HK-2 (cell line): Measurements from ENCODE around the gene ZSCAN10.
A peak's percentile ranks its signal among the peaks of the same experiment; 100 is the strongest.

Experiments
- DNase-seq: peaks from one replicate; pipeline ENCODE4 v3.0.0-alpha.2; 2018; ENCODE audit not compliant: unreplicated experiment

Gene ZSCAN10

GRCh38 chr16:3134338-3135125 lies 35.4 kb upstream of the ZSCAN10 start, which contains the start of gene ZNF213:
ZNF213 (plus strand) TSS chr16:3135029; CDS start chr16:3137281, 2,252 bp downstream.
- peak; percentile 89 for DNase-seq

DNA sequence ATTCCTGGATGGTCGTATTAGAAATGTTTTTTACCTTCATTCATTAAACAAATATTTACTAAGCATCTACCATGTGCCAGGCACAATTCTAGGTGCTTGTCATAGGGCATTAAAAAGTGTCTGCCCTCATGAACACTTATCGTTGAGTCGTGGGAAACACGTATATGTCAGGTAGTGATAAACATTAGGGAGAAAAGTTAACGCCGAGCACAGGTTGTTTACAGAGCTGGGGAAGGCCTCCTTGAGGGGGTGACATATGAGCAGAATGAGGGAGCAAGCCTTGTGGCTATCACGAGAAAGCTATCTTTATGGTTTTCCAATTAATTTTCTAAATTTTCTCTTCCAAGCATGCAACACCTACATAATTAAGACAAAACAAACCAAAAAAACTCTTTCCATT lies 34.8 kb upstream of the ZSCAN10 start:
- no peak for DNase-seq

GRCh38 chr16:3131755-3132377 lies 32.8 kb upstream of the ZSCAN10 start:
- peak; percentile 47 for DNase-seq

DNA sequence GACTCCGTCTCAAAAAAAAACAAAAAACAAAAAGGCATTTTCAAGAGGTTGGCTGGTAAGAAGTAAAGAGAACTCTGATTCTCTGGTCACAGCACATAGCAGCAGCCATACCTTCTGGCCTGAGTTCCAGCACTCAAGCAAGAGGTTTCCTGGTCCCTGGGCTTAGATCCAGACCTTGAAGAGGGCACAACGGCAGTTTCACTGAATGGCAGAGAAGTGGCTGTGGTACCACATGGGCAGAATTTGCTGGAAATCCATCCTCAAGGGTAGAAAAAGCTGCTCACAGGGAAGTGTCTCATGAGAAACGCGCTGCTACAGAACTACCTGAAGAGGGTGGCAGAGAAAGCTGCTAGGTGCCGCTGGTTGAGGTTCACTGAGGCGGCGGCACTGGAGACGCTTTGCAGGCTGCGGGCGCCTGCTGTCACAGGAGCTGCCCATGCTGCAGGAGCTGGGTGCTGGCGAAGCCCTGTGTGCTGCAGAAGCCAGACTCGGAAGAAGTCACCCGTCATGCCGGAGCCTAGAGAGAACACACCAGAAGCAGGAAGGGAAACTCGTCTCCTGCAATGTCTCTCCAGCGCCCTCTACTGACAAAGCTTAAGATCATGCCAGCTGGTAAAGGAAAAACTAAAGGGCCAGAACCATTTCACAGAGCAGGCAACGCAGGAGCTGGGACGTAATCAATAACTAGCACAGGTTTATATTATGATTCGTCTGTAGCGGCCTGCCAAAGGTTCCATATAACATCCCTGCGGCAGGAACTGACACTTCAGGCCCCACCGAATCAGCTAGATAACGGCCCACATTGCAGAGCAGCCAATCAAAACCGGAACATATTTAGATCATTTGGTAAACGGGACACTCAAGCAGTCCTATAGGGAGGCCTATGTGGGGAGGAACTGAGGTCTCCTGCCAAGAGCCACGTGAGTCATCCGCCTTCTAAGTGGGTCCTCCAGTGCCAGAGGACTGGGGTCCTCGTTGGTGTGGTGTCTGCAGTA lies 30.3 kb upstream of the ZSCAN10 start:
- DNase-seq, result peak; percentile 60

GRCh38 chr16:3127745-3128144 lies 28.7 kb upstream of the ZSCAN10 start:
- no peak for DNase-seq

- DNase-seq, result peak; percentile 89
Measured at GRCh38 chr16:3123986-3124886, 25.1 kb upstream of the ZSCAN10 start.

- DNase-seq, result no peak
Measured at GRCh38 chr16:3122926-3123570, 24.0 kb upstream of the ZSCAN10 start.

- no peak for DNase-seq
Measured at GRCh38 chr16:3121851-3122467, 22.9 kb upstream of the ZSCAN10 start.

- no peak for DNase-seq
Measured at GRCh38 chr16:3120435-3120834, 21.3 kb upstream of the ZSCAN10 start.

DNA sequence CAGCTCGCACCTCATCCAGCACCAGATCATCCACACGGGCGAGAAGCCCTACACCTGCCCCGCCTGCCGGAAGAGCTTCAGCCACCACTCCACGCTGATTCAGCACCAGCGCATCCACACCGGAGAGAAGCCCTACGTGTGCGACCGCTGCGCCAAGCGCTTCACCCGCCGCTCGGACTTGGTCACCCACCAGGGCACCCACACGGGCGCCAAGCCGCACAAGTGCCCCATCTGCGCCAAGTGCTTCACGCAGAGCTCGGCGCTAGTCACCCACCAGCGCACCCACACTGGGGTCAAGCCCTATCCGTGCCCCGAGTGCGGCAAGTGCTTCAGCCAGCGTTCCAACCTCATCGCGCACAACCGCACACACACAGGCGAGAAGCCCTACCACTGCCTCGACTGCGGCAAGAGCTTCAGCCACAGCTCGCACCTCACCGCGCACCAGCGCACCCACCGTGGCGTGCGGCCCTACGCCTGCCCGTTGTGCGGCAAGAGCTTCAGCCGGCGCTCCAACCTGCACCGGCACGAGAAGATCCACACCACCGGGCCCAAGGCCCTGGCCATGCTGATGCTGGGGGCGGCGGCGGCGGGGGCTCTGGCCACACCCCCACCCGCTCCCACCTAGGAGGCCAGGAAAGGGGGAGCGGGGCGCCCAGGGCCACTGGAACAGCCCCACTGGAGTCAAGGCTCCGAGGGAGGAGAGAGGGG lies 20.8 kb upstream of the ZSCAN10 start:
- DNase-seq, result no peak

- no peak for DNase-seq
Measured at GRCh38 chr16:3119286-3119685, 20.2 kb upstream of the ZSCAN10 start.

DNA sequence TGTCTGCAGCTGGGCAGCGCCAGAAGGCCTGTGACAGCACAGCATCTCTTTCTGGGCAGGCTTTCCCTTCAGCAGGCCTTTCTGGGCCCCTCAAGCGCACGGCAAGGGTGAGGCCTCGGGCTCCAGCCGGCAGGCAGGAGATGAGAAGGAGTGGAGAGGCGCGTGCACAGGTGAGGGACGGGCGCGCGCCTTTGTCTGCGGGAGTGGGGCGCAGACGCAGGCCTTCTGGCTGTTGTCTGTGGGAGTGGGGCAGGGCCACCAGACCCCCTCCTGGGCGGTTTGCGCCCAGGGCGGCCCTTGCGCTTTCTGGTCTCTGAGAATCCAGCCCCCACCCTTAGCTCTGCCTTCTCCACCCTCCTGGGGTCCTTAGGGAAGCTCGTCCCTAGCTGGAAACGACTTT lies 19.8 kb upstream of the ZSCAN10 start:
- DNase-seq, result no peak

DNA sequence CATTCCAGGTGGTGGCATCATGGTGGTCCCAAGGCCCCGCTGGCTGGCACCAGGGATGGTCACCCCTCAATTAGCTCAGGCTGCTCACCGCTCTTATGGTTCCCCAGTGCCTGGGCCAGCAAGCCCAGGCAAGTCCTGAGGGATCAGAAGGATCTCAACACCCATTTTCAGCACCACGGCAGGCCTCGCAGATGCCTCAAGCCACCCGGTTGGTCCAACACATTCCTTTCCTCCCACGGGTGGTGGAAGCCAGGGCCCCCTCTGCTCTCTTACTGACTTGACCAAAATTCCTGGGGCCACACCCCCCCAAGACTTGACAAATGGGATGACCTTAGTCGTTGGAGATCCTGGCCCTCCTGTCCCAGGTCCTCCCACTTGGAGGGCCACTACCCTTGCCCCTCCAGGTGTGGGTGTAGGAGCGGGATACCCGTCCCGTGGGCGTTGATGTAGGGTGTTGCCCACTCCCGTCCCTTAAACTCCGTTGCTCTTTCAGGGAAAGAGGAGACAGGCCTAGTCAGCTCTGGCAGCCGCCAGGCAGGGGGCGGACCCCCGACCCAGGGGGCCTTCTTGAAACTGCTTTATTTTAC lies 19.2 kb upstream of the ZSCAN10 start:
- DNase-seq, result no peak

- no peak for DNase-seq
Measured at GRCh38 chr16:3115561-3115960, 16.5 kb upstream of the ZSCAN10 start.

DNA sequence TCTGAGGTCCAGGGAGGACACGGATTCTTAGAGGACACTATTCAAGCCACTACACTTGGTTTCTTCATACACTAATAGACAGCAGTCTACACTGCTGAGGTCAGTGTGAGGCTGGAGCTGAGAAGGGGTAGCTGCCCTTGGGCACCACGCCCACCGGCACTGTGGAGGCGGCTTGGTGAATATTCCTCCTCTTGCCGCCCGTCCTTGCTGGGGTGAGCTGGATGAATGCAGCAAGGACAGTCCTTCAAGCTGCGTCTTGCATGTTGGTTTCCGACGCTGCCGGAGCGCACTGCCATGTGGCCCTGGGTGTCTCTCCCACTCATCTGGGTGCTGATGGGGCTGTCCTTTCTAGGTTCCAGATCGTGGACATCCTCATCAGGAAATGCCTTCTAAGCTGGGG lies 15.9 kb upstream of the ZSCAN10 start:
- DNase-seq, result no peak

DNA sequence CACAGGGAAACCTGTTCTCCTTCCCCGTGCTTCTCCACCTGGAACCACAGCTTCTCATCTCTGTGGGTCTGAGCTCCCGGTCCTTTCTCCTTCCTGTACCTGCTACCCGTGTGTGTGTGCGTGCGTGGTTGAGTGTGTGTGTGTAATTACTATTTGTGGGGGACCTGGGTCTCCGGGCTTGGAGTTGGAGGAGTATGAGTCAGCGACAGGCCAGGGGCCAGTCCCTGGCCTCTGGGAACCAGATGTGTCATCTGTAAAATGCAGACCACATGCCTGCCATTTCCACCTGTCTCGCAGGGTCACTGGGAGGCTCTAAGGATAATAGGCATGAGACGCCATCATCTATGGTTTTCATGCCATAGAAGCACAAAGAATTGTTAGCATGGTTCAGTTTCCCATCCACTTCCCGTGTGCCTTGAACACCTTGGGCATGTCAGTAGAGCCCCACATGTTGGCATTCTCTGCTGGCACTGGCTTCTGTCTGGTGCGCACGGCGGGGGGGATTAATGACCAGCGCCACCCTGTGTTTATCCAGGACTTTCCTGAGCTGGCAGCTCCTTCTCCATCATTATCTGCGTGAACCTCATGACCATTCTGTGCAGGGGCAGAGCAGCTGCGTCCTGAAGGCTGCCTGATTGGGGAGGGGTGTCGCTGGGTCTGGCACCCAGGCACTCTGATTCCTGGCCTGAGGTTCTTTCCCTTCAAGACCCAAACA lies 14.8 kb upstream of the ZSCAN10 start:
- DNase-seq, result no peak

- DNase-seq, result no peak
Measured at GRCh38 chr16:3112881-3113574, 13.9 kb upstream of the ZSCAN10 start.
